Psoas muscle (tissue), 8 donors: ENCODE data around the gene EXD3. TPM values are rescaled to one million over a fixed set of nuclear protein-coding genes. Genes with fewer than 3 reads are reported as not detected.
A peak's percentile ranks its signal among the peaks of the same experiment; 100 is the strongest.

Experiments
- ATAC-seq, 4 donors: fragments of 200-7000 bp; cut with Tn5 transposase; one replicate each; pipeline ENCODE4 v1.9.1; 2020; ENCODE audit warnings: moderate library complexity in 3 of 4, mild to moderate bottlenecking in 2 of 4
- DNase-seq, 2 donors: peaks; one replicate each; pipeline ENCODE4 v3.0.0-alpha.2; 2020
- H3K27ac ChIP-seq: fragments of 200-600 bp; one replicate; pipeline ENCODE4 v1.8.0; 2022
- H3K27me3 ChIP-seq, 3 donors: fragments of 200-600 bp in 1 of 3; one replicate each; pipeline versions ENCODE4 v1.6.1 to v1.8.0; 2013 to 2022; ENCODE audit warnings: low read length in 2 of 3, mild to moderate bottlenecking in 2 of 3, moderate library complexity in 1 of 3; ENCODE audit not compliant: insufficient read depth in 3 of 3
- H3K36me3 ChIP-seq, 2 donors: fragments of 200-600 bp in 1 of 2; one replicate each; pipeline versions ENCODE4 v1.6.1 to v1.8.0; 2013 to 2022; ENCODE audit warnings: low read depth in 1 of 2, mild to moderate bottlenecking in 1 of 2, moderate library complexity in 1 of 2; ENCODE audit not compliant: insufficient read depth in 1 of 2
- H3K4me1 ChIP-seq: fragments of 200-600 bp; one replicate; pipeline ENCODE4 v1.8.0; 2022
- H3K4me3 ChIP-seq: fragments of 200-600 bp; one replicate; pipeline ENCODE4 v1.8.0; 2022; ENCODE audit warnings: mild to moderate bottlenecking
- H3K9me3 ChIP-seq: fragments of 200-600 bp; one replicate; pipeline ENCODE4 v1.8.0; 2022
- WGBS, 3 donors: extraction: QIAGEN DNeasy Blood & Tissue Kit; methylation state at CpG; one replicate each; pipeline versions ENCODE4 v1.1.6 to v1.1.7; 2013; 5-methylcytosine and 5-hydroxymethylcytosine counted together
- intact Hi-C, 2 donors: fragments of 100-400 bp; cut with DNase I; formaldehyde crosslinking; loops; one replicate each; pipeline versions ENCODE4 v1.11.0 to v1.14.2; 2022
- polyA plus RNA-seq, 3 donors: library from polyadenylated mRNA; stranded (reverse); fragments of 200-250 nt; gene quantifications; one replicate each; pipeline ENCODE4 v1.2.3, GENCODE V29; 2013
- total RNA-seq, 4 donors: library from RNA; stranded (reverse); fragmentation: NEBNext Ultra II Directional in 2 of 4; extraction: Animal tissue kit (Norgen Biotek cat#: 25700) in 2 of 4; gene quantifications; one replicate each; pipeline versions ENCODE4 v1.2.1 to v1.2.4, GENCODE V29; 2021 to 2023
- TF ChIP-seq, protein P1 (sequence below): fragments of 200-600 bp; IDR thresholded peaks from one replicate; pipeline ENCODE4 v1.8.0; 2022; ENCODE audit warnings: antibody characterized with exemption
- donor health status: healthy with polysubstance abuse.
- donor health status: DM: no; HTN: no; CAD: no; lungs with moderate emphysema.
- donor health status: Bipolar disorder and iron deficiency.
- donor health status: healthy.
- donor health status: DM: yes; HTN: yes; CAD: no.
- donor health status: DM: no; HTN: no; CAD: no.
- donor health status: DM: no; HTN: no; CAD: no.
- donor health status: DM: yes; HTN: yes; CAD: no.

Gene EXD3
- total and polyA plus RNA-seq, 7 donors, result 5.7 to 11.2 (median 9.4) TPM

DNA sequence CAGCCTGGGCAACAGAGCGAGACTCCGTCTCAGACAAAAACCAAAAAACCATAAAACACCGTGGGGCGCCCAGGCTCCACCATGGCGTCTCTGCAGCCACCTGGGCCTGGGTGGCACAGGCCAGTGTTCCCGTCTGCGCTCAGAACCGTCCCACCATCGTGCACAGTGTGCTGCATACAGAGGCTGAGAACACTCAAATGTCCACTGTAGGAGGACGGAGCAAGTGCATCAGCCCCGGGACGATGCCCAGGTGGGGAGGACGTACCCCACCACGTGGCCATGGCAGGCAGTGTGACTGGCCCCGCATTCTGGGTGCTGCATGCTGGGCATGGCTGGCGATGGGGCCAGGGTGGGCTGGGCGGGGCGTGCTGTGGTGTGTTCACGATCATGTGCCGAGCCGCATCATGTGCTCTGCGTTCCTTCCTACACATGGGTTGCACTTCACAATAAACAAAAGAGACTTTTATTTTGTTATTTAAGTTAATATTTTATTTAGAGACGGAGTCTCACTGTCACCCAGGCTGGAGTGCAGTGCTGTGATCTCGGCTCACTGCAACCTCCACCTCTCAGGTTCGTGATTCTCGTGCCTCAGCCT lies 37.8 kb downstream of the EXD3 start:
- WGBS, 3 donors, result 89 to 92% (median 90%) methylated on average over 26 of the region's 26 CpGs
- no peak overlapping the region for H3K27ac ChIP-seq
- H3K4me1 ChIP-seq, result no peaks in the 10 kb centered on the region
- H3K9me3 ChIP-seq, result no peaks in the 10 kb centered on the region
- DNase-seq (peak in 1 of 2 donors; percentile 41), ATAC-seq (no peak)
- no peaks in the 10 kb centered on the region for H3K27me3 ChIP-seq
- H3K4me3 ChIP-seq, result no peak overlapping the region
- TF ChIP-seq, protein P1, sequence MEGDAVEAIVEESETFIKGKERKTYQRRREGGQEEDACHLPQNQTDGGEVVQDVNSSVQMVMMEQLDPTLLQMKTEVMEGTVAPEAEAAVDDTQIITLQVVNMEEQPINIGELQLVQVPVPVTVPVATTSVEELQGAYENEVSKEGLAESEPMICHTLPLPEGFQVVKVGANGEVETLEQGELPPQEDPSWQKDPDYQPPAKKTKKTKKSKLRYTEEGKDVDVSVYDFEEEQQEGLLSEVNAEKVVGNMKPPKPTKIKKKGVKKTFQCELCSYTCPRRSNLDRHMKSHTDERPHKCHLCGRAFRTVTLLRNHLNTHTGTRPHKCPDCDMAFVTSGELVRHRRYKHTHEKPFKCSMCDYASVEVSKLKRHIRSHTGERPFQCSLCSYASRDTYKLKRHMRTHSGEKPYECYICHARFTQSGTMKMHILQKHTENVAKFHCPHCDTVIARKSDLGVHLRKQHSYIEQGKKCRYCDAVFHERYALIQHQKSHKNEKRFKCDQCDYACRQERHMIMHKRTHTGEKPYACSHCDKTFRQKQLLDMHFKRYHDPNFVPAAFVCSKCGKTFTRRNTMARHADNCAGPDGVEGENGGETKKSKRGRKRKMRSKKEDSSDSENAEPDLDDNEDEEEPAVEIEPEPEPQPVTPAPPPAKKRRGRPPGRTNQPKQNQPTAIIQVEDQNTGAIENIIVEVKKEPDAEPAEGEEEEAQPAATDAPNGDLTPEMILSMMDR, result no peak
- no peaks in the 10 kb centered on the region for H3K36me3 ChIP-seq
- intact Hi-C loops, result no loop called here

DNA sequence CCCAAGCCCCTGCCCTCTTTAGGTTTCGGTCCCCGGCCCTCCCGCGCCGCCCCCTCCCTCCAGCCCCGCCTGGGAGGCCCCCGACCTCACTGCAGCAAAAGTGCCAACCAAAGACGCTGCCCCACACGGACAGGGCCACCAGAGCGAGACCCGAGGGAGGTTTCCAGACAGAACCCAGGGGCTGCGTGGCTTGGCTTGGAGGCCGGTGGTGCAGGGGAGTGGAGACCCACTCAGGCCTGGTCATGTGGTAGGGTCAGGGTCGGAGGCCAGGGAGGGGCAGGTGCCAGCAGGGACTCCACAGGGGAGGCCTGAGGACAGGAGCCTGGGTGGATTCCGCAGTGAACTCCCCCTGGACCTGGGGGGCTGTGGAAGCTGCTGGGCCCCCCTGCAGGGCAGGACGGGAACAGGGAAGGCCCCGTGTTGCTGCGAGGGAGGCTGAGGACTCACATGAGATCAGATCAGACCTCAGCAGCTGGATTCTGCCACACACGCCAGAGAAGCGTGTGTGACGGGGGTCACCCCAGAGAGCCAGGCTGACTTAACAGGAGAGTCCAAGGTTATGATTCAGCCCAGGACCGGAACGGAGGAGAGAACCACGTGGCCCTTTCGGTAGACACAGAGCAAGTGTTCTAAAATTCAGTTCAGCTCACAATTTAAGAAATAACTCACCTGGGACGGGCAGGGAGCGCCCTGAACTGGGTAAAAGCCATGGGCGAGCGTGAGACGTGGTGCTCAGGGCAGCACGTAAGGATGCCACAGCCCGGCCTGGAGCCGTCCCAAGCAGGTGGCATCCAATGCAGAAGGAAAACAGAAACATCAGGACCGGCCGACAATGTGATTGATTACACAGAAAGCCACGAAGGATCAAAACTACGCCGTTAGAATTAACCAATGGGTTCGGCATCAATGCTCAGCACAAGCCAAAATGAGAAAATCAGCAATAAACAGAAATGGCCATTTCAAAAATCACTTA lies 38.9 kb downstream of the EXD3 start:
- Histone ChIP-seq H3K36me3 (no peaks in the 10 kb centered on the region), H3K4me1 (no peaks in the 10 kb centered on the region), H3K4me3 (no peak overlapping the region), H3K27ac (no peak overlapping the region), H3K27me3 (no peaks in the 10 kb centered on the region), H3K9me3 (no peaks in the 10 kb centered on the region)
- 88 to 90% (median 90%) methylated on average over 39 of the region's 39 CpGs for WGBS, 3 donors
- intact Hi-C loops, result no loop called here
- no peak for ATAC-seq
- TF ChIP-seq, protein P1, result no peak
- peak; percentile 9 to 41 for DNase-seq

DNA sequence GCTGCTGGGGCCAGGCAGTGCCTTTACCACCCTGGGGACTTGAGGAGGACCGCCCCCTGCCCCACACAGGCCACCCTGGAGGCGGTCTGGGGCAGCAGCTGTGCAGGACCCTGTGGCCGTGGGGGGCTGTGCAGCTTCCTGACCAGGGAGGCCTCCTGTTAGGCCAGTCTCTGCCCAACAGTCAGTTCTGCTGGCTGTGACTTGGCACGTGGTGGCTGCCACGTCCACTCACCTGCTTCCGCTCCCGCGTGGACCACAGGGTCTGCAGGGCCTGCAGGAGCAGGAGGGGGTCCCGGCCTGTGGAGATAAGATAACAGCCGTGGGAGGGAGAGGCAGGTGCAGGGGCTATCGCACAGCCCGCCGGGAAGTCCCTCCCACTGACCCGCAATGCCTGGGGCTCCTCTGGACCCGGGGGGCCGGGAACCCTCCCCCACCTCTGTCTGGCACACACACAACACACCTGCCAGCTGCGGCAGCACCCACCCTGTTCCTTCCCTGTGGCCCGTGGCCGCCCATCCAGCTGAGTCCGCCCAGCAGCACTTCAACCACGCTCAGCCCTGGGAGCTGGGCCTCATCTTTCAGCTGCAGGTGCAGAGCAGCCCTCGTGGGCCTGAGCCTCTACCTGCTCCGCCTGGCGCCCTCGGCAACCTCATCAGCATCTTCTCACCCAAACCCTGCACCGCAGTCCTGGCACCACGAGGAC lies 39.7 kb downstream of the EXD3 start:
- intact Hi-C loops, result no loop called here
- WGBS, 3 donors, result 77 to 81% (median 79%) methylated on average over 24 to 27 of the region's 27 CpGs
- peak in 1 of 2 donors; percentile 11 for DNase-seq
- Histone ChIP-seq H3K4me3 (no peak overlapping the region), H3K9me3 (no peaks in the 10 kb centered on the region), H3K27ac (no peak overlapping the region), H3K27me3 (no peaks in the 10 kb centered on the region), H3K36me3 (no peaks in the 10 kb centered on the region), H3K4me1 (no peaks in the 10 kb centered on the region)
- TF ChIP-seq, protein P1, result no peak
- no peak for ATAC-seq

DNA sequence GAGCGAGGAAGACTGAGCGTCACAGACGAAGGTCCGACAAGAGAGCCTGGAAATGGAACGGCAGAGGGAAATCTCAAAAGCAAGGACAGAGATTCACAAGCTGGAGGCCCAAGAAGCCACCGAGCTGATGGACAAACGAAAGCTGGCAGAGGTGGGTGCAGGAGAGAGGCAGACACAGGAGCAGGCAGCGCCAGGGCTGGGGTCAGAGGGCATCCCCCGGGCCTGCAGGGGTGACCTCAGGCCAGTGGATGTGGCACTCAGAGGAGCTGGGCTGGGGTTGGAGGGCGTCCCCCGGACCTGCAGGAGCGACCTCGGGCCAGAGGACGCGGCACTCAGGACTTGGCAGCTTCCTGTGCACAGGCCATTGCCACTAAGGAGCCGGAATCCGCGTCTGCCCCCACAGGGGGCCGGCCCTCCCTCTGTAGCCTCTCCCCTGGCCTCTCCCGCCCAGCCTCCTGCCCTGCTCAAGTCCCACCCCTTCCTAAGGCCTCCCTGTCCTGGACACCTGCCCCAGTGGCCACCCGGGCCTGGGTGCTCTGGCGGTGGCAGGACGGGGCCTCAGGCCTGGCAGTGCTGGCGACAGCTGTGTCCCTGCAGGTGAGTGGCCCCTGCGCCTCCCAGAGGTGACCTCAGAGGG lies 40.4 kb downstream of the EXD3 start:
- DNase-seq (peak in 1 of 2 donors; percentile 12), ATAC-seq (peak in 1 of 4 donors; percentile 34)
- Histone ChIP-seq H3K27ac (no peak overlapping the region), H3K36me3 (no peaks in the 10 kb centered on the region), H3K4me1 (no peaks in the 10 kb centered on the region), H3K9me3 (no peaks in the 10 kb centered on the region), H3K4me3 (no peak overlapping the region), H3K27me3 (no peaks in the 10 kb centered on the region)
- 77 to 86% (median 82%) methylated on average over 19 to 25 of the region's 25 CpGs for WGBS, 3 donors
- intact Hi-C loops, result no loop called here
- TF ChIP-seq, protein P1, result no peak
